GM21717 (cell line): ENCODE results near the gene CHMP6.
"Not testable (repeated sequence)": the region's sequence is repeated elsewhere in the genome, so short reads cannot be mapped to it uniquely, and the experiment has no call there.

Experiments
- ATAC-seq: cut with Tn5 transposase; IDR thresholded peaks from one replicate; pipeline ENCODE4 v1.9.1; 2021; ENCODE audit warnings: mild to moderate bottlenecking, moderate library complexity; ENCODE audit not compliant: unreplicated experiment

The CHMP6 gene

DNA sequence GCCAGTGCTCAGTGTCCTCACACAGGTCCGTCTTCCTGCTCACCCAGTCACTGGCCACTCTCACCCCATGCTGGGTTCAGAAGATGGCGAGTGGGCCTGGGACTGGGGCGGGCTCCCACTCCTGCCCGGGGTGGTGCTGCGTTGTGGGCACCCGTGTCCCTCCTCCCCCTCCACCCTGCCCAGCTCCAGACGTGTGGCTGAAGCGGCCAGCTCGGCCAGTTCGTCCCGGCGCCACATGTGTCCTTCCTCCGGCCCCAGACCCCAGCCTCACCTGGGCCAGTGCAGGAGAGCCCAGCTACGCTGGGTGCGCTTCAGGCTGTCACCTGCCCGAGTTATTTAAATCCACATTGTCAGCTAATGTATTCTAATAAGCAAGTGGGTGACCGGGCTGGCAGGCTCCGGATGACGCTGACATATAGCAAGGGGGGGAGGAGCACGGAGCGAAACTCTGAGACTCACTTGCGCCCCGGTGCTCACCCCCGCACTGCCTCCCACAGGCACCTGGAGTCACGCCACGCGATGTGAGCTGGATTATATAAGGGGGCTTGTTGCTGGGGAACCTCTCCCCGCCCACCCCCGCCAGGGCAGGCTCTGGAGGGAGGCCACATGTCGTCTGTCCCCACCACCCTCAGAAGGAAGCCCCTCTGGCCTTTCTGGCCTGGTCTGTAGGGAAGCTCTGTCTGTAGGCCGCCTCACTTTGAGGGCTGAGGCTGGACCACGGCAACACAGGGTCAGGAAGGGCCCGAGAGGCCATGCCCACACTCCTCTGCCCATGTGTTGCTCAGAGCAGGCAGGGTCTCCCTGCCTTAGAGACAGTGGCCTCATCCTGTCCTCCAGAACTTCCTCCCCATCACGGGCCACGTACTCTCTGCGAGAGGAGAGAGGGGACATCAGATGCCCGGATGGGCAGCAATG lies 36.2 kb downstream of the CHMP6 start:
- no peak for ATAC-seq

DNA sequence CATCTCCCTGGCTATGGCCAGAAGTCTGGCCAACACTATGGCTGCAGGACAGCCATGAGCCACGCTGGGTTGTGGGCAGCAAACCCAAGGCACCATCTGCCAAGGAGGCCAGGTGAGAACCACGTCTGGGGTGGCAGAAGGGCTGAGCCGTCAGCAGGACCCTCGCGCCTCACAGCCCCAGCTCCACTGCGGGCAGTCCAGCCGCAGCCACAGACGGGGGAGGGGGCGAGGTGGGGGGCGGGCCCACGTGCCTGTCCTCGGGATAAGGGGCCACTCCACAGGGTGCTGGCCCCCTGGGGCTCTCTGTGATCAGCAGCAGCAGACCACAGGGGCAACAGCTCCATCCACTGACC lies 36.8 kb downstream of the CHMP6 start:
- no peak for ATAC-seq

DNA sequence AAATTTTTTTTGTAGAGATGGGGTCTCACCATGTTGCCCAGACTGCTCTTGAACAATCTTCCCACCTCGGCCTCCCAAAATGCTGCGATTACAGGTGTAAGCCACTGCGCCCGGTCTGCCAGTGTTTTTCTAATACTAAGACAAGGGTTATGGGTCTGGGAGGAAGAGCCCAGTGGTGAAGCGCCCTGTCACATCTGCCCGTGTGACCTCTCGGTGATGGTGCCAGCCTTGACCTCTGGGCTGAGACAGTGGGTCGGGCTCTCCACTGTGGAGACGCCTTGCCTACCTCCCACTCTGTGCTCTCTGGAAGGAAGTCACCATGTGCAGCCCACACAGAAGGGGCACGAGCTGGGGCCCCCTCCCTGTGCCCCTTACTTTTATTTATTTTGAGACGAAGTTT lies 38.2 kb downstream of the CHMP6 start:
- ATAC-seq = no peak

GRCh38 chr17:81030312-81030711 lies 38.7 kb downstream of the CHMP6 start:
- not testable (repeated sequence) for ATAC-seq

- ATAC-seq = no peak
Observed at GRCh38 chr17:81030741-81031565, 39.3 kb downstream of the CHMP6 start.

DNA sequence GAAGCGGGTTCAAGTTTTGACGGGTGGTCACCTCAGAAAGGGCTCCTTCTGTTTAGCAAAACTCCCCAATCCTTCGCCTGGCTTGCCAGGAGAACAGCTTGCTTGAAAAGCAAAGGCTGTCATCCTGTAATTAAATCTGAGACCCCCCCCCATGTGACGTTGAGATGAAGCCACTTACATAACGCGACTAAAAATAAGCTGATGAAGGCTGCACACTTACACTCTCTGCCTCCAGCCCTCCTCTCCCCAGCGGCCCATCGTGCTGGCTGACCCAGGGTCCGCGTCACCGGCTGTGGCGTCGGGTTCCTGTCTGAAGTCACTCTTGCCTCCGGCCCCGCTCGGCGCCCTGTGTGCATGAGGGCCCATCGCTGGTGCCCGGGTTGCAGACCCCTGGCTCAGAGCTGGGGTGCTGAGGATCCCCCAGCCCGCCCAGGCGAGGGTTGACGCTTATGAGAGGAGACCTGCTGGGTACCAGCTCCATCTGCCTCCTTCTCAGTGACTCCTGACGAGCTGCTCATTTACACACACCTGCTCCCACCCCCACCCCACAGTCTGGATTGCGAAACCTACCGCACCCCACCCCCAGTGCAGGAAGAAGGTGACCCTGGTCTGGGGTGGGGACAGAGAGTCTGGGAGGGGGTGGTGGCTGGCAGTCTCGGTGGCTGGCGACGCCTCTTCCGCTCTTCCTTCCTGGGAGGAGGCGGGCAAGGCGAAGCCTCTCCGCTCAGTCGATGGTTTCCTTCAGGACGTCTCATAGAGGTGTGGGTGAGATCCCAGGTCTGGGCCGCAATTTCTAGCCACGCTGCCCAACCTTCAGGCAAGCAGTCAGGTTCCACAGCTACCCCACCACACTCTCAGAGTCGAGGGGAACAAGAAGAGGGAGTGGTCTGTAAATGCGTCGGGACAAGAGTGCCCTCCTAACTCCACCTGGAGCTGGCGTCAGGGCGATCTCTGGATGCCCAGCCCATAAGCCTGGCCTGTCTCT lies 40.2 kb downstream of the CHMP6 start:
- ATAC-seq = no peak

DNA sequence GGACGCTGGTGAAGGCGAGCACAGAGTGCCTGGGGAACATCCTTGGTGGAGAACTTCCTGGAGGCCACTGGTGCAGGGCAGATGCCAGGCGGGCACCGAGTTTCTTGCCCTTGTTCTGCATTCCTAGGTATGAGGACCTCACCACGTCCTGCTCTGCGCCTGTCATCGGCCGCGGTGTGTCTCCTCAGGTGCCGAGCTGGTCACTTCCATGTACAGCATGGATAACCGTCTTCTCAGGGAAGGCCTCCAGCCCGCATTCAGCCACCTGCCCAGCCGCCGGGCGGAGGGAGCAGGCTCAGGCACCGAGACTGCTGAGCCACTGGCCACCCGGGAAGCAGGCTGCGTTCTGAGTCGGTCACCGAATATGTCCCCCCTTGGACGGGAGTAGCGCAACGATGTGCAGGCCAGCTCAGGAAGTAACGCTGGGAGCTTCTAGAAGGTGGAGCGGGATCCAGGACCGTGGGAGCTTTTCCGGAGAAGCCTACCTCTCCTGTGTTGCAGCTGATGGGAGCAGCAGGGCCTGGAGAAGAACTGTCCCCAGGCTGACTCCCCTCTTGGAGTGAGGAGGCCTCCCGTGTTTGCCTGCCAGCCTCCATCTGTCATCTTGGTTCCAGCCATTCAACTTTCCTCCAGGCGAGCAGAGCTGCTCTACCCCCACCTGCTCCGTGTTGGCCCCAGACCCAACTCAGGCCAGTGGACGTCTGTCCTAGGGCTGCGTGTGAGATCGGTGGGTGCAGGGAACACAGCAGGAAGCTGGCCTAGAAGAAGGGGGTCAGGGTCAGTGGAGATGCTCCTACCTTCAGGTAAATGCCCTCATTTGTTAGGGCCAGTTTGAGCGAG lies 41.2 kb downstream of the CHMP6 start:
- no peak for ATAC-seq

- ATAC-seq = no peak
Observed at GRCh38 chr17:81033535-81034167, 42.0 kb downstream of the CHMP6 start.

GRCh38 chr17:81034168-81034777 lies 42.6 kb downstream of the CHMP6 start:
- ATAC-seq = no peak

DNA sequence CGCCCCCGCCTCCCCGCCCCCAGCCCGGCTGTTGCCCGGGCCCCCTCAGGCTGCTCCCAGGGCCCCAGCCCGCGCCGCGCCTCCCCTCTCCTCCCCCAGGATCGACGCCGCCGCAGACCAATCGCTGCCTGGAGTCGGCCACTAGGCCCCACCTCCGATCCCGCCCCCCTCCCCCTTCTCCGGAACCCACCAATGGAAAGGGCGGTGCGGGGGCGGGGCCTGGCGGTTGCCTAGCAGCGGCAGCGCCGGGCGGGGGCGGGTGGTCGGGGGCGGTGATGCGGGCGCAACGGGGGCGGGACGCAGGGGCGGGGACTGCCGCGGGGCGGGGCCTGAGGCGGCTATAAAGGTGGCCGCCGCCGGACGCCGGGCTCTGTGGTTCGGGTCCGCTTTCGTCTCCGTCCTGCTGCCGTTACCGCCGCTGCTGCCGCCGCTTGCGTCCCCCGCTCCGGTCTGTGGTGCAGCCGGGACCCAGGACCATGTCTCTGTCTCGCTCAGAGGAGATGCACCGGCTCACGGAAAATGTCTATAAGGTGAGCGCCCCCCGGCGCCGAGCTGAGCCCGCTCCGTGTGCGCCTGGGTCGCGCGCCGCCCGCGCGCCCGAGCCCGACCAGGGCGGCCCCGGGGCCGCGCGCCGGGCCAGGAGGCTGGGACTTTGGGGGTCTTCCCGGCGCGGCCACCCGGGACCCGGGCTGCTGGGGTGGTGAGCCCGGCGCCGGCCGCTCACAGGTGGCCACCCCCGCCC lies 43.3 kb downstream of the CHMP6 start, which contains the start of gene BAIAP2:
TSS of gene BAIAP2 (plus strand) at position 373 of the 742 bp plus-strand sequence. CDS start at position 477, 104 bp downstream.
- peak; percentile 60 for ATAC-seq

DNA sequence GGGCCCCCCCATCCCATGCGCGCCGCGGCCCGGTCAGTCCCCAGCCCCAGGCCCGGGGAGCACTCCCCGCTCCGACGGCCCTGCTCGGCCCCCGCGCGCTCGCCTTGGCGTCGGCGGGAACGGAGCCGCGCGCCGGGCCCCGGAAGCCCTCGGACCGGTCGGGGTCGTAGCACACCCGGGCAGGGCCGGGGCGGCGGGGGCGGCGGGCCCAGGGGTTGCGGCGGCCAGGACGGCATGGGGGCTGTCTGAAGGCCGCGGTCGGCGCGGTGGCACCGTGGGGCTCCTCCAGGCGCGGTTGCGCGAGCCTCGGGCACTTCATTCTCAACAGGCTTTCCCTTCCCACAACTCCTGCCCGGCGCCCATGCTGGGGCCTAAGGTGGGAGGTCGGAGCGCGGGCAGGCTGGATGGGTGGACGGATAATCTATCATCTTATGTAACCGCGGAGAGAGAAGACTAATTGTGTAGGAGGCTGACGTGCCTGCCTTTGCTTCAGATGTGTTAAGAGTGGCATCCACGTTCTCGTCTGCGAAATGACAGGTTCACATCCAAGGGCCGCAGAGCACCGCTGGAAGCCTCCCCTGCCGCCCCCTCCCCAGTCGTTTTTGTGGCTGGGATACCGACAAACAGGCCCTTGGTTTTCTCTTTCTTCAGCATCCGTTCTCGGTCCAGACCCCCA lies 44.0 kb downstream of the CHMP6 start:
- no peak for ATAC-seq

- no peak for ATAC-seq
Observed at GRCh38 chr17:81036197-81036941, 44.7 kb downstream of the CHMP6 start.

DNA sequence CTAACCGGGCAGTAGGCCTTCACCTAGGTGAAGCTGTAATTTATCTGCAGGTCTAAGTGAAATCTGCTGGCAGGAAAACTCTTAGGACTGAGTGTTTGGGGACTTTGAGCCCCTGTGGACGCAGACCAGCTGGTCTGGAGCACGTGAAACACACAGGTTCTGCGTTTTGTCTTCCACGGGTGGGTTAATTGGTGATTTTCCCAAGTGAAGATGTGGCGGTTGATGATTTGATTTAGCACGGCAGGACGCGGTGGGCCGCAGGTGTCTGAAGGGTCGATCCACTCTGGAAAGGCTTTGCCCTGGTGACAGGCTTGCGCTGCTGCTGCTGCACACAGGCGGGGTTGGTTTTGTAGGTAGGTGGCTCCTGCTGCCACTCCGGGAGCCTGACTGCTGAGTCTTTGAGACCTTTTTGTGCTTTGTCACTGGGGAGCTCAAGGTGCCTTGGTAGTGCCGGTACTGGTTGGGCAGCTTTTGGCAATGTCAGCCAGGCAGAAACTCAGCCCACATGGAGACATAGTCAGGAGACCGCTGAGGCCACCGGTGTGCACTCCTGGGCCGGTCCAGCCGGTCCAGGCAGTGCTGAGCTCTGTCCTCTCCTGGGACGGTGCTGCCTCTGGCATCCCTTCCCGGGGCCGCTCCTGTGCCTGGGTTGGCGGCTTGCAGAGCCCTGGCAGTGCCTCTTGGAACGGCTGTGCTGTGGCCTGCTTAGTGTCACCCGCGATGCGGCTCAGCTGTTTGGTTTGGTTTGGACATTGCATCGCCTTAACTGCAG lies 45.6 kb downstream of the CHMP6 start:
- no peak for ATAC-seq

GRCh38 chr17:81037798-81038733 lies 46.4 kb downstream of the CHMP6 start:
- no peak for ATAC-seq

GRCh38 chr17:81039096-81039495 lies 47.5 kb downstream of the CHMP6 start:
- ATAC-seq = no peak
